ENCODE results near the gene SDK2.

- TF ChIP-seq EP300 (IDR thresholded peaks at IDR 0.05), result no peak
- TF ChIP-seq RCOR1 (IDR thresholded peaks at IDR 0.05; ENCODE audit: low read depth, low read length), result no peak
- no peak for TF ChIP-seq NPAS2 (CRISPR knock-in tag; IDR thresholded peaks at IDR 0.05; ENCODE audit: borderline replicate concordance)
- TF ChIP-seq POLR2A (IDR thresholded peaks at IDR 0.05; ENCODE audit: low read length), result no peak
- no peak for TF ChIP-seq SREBF2 (IDR thresholded peaks at IDR 0.05)
- no peak for TF ChIP-seq CTCF (IDR thresholded peaks at IDR 0.05)
Measured at GRCh38 chr17:73658821-73659515, 14.7 kb upstream of the SDK2 start.

Measured in A549 (cell line).